ENCODE data around the gene ADCY5. TPM values are rescaled to one million over a fixed set of nuclear protein-coding genes. Genes with fewer than 3 reads are reported as not detected.

Gene ADCY5
- total RNA-seq, 4 donors from 2014 or later: 13.3 to 27.4 (median 21.7) TPM

GRCh38 chr3:123290107-123290930 is 158.6 kb downstream of the ADCY5 start:
- Histone ChIP-seq H3K36me3 (peaks cover 0 to 35% (median 0%) of the 10 kb centered on the region in 3 donors), H3K9me3 (no peaks in the 10 kb centered on the region), H3K4me3 (no peak overlapping the region), H3K4me1 (no peaks in the 10 kb centered on the region), H3K27me3 (no peaks in the 10 kb centered on the region), H3K27ac (no peak overlapping the region)
- WGBS, 2 donors: 80 to 88% methylated on average over 13 of the region's 13 CpGs
- no peak for DNase-seq (ENCODE audit: low spot score in 2 of 2)
- no peak for TF ChIP-seq CTCF (IDR thresholded peaks at IDR 0.05)
- no peak for TF ChIP-seq POLR2A (IDR thresholded peaks at IDR 0.05)
- TF ChIP-seq EP300 (IDR thresholded peaks at IDR 0.05): no peak

- peaks cover 0 to 37% (median 0%) of the 10 kb centered on the region in 3 donors for H3K36me3 ChIP-seq
- no peak overlapping the region for H3K4me3 ChIP-seq
- no peaks in the 10 kb centered on the region for H3K27me3 ChIP-seq
- no peaks in the 10 kb centered on the region for H3K9me3 ChIP-seq
- 95 to 96% methylated on average over 13 to 17 of the region's 20 CpGs for WGBS, 2 donors
- no peak overlapping the region for H3K27ac ChIP-seq
- DNase-seq (ENCODE audit: low spot score in 2 of 2): no peak
- no peak for TF ChIP-seq CTCF (IDR thresholded peaks at IDR 0.05)
- no peak for TF ChIP-seq EP300 (IDR thresholded peaks at IDR 0.05)
- TF ChIP-seq POLR2A (IDR thresholded peaks at IDR 0.05): no peak
- no peaks in the 10 kb centered on the region for H3K4me1 ChIP-seq
Measured at GRCh38 chr3:123289391-123290106, 159.3 kb downstream of the ADCY5 start.

GRCh38 chr3:123287962-123288302 is 161.0 kb downstream of the ADCY5 start:
- Histone ChIP-seq H3K9me3 (no peaks in the 10 kb centered on the region), H3K27ac (no peak overlapping the region), H3K27me3 (no peaks in the 10 kb centered on the region), H3K4me3 (no peak overlapping the region), H3K4me1 (no peaks in the 10 kb centered on the region), H3K36me3 (peaks cover 0 to 50% (median 0%) of the 10 kb centered on the region in 3 donors)
- TF ChIP-seq POLR2A (IDR thresholded peaks at IDR 0.05) (no peak), CTCF (IDR thresholded peaks at IDR 0.05) (no peak)
- DNase-seq (ENCODE audit: low spot score in 2 of 2): no peak
- WGBS, 2 donors: 85% methylated on average over 6 of the region's 6 CpGs

- Histone ChIP-seq H3K4me3 (no peak overlapping the region), H3K9me3 (no peaks in the 10 kb centered on the region), H3K27me3 (no peaks in the 10 kb centered on the region), H3K4me1 (no peaks in the 10 kb centered on the region), H3K27ac (no peak overlapping the region), H3K36me3 (peaks cover 0 to 50% (median 0%) of the 10 kb centered on the region in 3 donors)
- no peak for DNase-seq (ENCODE audit: low spot score in 2 of 2)
- no peak for TF ChIP-seq POLR2A (IDR thresholded peaks at IDR 0.05)
- no peak for TF ChIP-seq EP300 (IDR thresholded peaks at IDR 0.05)
- no peak for TF ChIP-seq CTCF (IDR thresholded peaks at IDR 0.05)
- 90% methylated on average over 14 of the region's 14 CpGs for WGBS, 2 donors
Measured at GRCh38 chr3:123287051-123287961, 161.6 kb downstream of the ADCY5 start.
